GM18870 (cell line): ENCODE measurements around the gene VCL.
A peak's percentile ranks its signal among the peaks of the same experiment; 100 is the strongest.
"Not testable (repeated sequence)": the region's sequence is repeated elsewhere in the genome, so short reads cannot be mapped to it uniquely, and the experiment has no call there.

Source experiments
- ATAC-seq: cut with Tn5 transposase; IDR thresholded peaks from one replicate; pipeline ENCODE4 v1.9.1; 2021; ENCODE audit warnings: moderate library complexity; ENCODE audit not compliant: unreplicated experiment

Gene VCL

DNA sequence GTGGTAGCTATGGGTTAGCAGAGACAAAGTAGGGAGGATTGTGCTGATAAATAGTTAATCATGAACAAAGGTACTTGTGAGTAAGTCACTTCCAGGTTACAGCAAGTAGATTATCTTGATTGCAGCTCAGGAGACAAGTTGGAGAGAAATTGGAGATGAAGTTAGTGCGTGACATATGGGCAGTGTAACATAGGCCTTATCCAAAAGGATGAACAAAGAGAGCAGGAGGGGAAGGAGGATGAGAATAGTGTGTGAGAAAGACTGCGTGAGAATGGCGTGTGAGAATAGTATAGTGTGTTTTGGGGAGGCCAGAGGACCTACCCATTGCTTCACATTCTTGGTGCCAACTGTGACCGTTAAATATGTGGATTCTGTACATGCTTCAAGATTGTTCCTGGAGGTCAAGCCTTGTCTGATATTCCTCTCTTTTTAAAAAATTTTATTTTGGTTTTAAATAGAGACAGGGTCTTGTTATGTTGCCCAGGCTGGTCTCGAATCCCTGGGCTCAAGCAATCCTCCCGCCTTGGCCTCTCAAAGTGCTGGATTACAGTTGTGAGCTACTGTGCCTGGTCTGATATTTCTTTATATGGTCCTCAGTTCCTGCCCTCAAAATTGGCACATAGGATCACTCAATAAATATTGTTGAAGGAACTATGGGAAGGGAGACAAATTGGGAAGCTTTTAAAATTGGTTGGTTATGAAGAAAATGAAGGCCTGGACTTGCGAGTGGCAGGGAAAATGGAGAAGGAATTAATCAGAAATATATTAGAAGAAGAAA is 3.2 kb downstream of the VCL start:
- ATAC-seq: no peak

- no peak for ATAC-seq
Measured at GRCh38 chr10:74006269-74006668, 8.4 kb downstream of the VCL start.

DNA sequence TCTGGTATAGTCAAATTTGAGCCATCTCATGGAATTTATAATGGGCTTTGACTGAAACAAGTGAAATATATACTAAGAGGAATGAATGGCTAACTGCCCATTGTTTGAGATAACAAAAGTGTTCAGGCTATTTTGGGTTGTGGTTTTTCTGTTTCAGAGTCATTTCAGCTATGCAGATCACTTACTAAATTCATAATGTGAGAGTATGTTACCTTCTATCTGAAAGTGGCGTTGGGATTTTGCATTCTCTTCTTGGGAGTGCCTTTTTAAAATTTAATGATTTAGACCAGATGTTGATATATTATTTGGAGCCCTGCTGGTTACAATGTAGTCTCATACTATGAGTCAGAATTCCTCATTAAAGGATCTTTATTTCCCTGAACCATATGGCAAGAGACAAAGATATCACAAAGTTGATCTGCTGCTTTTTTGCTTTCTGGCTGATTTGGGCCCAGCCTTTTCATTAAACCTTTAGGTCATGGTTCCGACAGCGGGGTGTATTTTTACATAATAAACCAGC is 10.4 kb downstream of the VCL start:
- peak; percentile 59 for ATAC-seq

- no peak for ATAC-seq
Measured at GRCh38 chr10:74011017-74011416, 13.1 kb downstream of the VCL start.

GRCh38 chr10:74011770-74012169 is 13.9 kb downstream of the VCL start:
- no peak for ATAC-seq

GRCh38 chr10:74012480-74012879 is 14.6 kb downstream of the VCL start:
- no peak for ATAC-seq

GRCh38 chr10:74013004-74013403 is 15.1 kb downstream of the VCL start:
- no peak for ATAC-seq

- ATAC-seq: not testable (repeated sequence)
Measured at GRCh38 chr10:74014574-74014973, 16.7 kb downstream of the VCL start.

GRCh38 chr10:74018241-74018640 is 20.3 kb downstream of the VCL start:
- ATAC-seq: no peak

DNA sequence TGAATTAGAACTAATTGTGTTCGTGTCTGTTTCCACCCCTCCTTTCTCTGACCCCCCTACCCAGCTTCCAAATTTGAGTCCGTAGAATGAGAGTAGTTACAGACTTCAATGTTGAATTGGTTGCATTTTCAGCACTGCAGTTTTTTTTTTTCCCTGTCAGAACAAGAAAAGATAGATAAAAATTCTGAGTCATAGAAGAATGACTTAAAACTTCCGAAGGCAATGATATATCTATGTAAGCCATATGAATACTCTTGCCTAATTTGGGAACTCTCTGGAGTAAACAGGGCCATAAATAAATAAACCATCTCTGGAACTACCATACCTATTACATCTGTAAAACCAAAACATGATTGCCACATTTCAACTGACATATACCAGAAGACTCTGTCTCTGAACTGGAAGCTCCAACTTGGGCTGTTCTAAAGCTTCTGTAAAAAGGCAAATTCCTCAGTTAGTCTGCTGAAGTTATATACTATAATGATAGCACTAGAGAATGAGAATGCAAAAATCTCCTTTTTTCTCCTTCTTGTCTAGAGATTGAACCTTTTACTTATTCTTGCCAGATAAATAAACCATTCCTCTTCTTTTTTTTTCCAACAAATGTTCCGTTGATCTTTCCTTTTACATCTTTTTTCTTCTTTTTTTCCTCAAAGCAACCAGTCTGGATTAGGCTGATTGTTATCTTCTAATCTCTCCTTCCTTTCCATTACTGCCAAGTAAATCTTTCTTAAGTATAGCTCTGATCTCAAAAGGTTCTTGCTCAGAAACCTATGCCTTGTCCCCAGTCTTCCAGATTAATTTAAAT is 23.5 kb downstream of the VCL start:
- ATAC-seq: no peak

DNA sequence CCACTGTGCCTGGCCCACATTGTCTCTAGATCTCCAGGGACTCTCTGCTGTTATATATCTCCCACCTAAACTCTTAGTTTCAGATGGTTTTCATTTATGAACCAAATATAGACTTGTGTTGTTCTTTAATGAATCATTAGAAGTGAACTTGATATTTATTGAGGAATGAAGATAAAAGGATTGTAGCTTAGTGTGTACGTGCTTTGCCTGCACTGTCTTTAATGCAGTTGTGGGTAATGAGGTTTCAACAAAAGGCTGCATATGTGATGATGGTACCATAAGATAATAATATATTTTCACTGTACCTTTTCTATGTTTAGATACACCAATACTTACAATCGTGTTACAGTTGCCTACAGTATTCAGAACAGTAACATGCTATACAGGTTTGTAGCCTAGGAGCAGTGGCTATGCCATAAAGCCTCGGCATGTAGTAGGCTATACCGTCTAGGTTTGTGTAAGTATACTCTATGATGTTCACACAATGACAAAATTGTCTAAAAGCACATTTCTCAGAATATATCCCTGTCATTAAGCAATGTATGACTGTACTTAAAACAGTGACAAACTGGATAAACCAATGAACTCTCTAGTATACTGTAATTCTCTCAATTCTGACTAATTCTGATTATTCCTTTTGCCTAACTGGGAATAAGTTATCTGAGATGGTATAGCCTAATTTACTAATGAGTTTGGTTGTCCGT is 25.2 kb downstream of the VCL start:
- no peak for ATAC-seq

DNA sequence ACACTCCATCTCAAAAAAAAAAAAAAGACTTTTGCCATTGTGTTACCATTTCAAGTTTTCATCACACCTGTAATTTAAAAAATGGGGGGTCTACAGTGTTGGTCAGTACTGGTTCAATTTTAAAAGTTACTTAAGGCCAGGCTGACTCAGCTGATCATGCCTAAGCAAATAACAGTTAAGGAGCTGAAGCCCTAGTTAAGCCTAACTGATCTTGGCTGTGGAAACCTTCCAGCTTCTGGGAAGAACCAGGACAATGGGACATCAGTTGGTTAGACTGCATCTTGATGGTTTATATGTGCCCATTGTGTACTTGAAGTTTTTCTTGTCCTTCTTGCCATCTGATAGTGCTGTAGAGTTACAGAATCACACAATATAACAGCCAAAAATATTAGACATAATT is 26.7 kb downstream of the VCL start:
- ATAC-seq: no peak

- no peak for ATAC-seq
Measured at GRCh38 chr10:74025380-74025978, 27.6 kb downstream of the VCL start.

GRCh38 chr10:74026428-74027015 is 28.6 kb downstream of the VCL start:
- no peak for ATAC-seq

GRCh38 chr10:74027702-74028101 is 29.8 kb downstream of the VCL start:
- ATAC-seq: no peak

GRCh38 chr10:74029943-74030342 is 32.0 kb downstream of the VCL start:
- ATAC-seq: no peak

- not testable (repeated sequence) for ATAC-seq
Measured at GRCh38 chr10:74032208-74032607, 34.3 kb downstream of the VCL start.

GRCh38 chr10:74032900-74033655 is 35.2 kb downstream of the VCL start:
- ATAC-seq: no peak

DNA sequence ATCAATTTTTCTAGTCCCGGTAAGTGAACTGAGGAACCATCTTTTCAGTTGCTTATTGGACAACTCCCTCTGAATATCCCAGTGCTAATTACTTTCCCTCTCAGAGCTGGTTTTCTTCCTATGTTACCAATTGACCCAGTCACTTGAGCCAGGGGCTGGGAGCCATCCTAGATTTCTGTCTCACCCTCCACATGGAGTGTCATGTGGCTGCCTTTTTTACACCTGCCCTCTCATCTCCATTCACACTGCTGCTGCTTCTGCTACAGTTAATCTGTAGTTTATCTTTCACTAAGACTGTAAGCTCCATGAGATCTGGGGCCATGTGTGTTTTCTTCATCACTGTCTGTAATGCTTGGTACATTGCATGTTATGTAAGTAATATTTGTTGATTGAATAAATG is 35.8 kb downstream of the VCL start:
- no peak for ATAC-seq

- no peak for ATAC-seq
Measured at GRCh38 chr10:74034301-74034700, 36.4 kb downstream of the VCL start.
